HTR-8/SVneo (cell line): ENCODE measurements around the gene TRPM3.
A peak's percentile ranks its signal among the peaks of the same experiment; 100 is the strongest.

Experiments used
- DNase-seq: peaks from one replicate; pipeline ENCODE4 v3.0.0; 2011; ENCODE audit warnings: low spot score, mixed read lengths; ENCODE audit not compliant: insufficient read length
- FAIRE-seq: peaks from 2 replicates; lab custom pipeline; 2011; peaks lifted over from hg19 to GRCh38; lab: Jason Lieb, UNC

Gene TRPM3

DNA sequence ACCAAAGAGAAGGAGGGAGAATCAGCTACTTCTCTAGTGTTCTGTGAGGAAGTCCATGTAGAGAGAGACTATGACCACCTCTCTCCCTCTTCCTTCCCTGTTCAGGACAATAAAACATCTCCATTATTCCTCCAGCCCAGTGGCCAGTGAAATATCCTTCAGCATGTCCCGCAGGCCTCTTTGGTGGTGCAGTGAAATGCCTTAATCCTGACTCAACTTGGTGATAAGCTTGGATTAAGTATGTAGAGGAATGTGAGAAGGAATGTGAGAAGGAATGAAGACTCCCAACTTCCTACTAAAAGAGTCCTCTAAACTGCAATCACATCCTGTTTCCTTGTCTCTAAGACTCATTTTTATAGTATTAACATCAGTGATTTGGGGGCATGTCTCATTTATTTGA is 167.3 kb downstream of the TRPM3 start:
- peak; percentile 72 for DNase-seq
- peak; percentile 20 for FAIRE-seq

DNA sequence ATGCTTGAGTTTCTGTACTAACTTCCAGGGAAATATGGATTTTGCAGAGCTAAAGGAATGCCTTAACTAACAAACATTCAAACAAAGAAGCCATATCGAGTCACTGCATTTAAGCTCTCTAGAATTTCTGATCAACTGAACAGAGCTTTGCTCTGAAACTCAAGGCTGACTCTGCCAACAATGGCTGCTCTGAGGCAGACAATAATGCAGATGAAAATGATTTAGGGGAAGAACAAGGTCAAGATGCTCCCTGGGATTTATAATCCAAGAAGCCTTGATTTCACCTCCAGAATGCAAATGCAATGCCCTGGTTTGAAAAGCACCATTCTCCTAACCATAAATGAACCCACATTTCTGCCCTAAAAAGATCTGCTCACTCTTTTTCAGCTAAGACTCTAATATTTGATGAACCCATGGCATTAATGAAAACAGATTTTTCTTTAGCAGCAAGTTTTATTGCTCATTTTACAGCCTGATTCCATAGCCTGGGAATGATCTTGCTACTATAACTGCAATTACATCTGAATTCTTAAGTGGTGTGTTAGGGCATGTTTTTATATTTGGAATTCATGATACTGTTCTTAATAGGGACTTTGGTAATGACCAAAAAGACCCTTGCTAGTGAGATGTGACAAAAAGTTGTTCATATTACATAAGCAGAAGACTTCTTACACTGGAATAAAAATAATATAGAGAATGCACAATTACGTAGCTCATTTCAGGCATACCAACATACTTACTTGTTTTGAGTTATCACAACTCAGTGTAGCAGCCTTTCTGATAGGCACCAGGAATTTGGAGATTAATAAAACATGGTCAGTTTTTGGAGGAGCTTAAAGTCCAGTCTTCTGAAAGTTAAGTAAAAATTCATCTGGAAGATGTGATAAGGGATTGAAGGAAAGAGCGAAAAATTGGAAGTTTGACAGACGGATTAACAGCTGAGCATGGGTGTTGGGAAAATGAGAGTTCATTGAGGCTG is 169.4 kb downstream of the TRPM3 start:
- DNase-seq (no peak), FAIRE-seq (no peak)

DNA sequence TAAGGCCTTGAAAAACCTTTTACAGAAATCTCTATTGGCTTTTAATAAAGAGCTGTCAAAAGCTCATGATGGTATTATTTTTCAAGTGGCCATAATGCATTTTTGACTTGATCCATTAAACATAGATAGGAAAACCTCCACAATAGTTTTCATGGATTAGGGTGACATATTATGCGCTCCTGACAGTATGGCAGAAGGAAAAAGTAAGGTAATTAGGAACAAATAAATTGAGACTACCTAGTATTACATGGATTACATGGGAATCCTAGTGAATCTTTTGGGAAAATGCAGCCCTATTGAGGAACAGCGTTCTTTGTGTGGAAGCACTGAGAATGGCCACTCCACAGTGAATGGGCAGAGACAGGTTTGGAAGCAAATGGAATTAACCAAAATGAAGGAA is 171.2 kb downstream of the TRPM3 start:
- FAIRE-seq: no peak
- no peak for DNase-seq

DNA sequence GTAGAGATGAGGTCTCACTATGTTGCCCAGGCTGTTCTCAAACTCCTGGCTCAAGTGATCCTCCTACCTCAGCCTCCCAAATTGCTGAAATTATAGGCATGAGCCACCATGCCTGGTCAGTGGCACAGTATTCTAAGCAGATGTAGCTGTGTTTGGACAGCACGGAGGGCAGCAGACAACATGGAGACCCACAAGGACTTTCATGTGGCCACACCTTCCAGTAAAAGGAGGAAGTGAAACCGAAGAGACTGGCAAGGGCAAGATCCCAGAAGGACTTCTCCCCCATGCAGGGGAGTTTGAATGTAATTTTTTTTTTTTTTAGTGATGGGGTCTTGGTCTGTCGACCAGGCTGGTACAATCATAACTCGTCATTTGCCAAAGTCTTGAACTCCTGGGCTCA is 172.2 kb downstream of the TRPM3 start:
- FAIRE-seq (no peak), DNase-seq (no peak)

DNA sequence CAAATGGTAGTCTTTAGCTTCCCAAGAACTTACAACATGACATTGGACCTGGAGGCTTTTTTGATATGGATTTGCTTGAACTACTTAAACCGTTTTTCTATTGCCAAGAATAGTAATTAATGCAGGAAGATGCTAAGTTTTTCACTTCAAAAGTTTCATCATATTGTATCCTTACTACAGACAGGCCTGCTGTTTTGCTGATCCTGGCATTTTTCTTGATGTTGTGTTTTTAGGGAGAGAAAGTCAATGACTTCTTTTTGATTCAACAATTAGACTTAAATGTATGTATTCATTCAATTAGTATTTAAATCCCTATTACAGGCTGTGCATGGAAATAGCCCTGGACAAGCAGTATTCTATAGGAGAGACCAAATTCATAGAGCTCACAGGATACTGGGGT is 172.7 kb downstream of the TRPM3 start:
- FAIRE-seq (no peak), DNase-seq (no peak)

DNA sequence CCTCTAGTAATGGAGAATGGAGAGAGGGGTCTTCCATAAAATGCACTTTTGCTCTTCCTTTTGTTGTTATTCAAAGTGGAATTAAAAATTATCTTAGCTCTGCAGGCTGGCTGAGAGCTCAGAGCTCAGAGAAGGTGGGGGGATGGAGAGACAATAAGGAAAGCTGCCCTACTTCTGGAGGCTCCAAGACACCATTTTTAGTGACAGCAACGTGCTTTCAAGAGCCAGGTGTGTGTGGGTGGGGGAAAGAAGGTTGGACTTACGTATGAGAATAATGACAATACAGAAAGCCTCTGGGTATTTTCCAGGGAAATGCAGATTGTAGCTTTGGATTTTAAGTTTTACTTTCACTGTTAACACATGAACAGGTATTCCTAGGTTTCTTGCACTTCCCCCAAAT is 173.9 kb downstream of the TRPM3 start:
- DNase-seq: no peak
- FAIRE-seq: no peak

DNA sequence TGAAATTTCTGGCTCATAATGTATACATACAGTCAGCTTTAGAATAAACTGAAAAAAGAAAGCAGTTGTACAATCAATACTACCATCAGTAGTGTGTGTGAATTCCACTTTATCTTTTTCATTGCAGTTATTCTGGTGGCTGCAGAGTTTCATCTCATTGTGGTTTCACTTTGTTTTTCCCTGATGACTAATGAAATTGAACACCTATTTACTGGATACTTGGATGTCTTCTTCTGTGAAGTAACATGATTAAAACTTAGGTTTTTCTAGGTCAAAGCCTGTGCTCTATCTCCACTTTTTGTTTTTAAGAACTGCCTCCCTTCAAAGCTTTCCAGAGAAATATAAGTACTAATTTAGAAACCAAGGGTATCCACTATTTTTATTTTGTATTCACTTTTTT is 174.3 kb downstream of the TRPM3 start:
- DNase-seq (no peak), FAIRE-seq (no peak)

DNA sequence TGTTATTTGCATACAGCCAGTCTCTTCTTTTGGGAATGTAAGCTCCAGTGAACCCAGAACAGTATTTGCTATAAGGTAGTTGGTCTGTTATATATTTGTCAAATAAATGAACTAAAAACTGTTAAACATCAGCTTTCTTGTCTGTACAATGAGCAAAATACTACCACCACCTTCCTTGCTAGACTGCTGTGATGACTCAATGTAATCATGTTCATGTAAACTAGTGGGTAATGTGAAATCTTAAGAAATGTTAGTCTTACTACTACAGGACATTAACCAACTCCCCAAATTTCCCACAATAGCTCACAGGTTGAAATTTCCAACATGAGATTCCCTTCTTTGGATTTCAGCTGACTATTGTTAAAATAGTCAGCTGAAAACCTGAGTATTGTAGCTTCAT is 176.1 kb downstream of the TRPM3 start:
- no peak for FAIRE-seq
- no peak for DNase-seq

DNA sequence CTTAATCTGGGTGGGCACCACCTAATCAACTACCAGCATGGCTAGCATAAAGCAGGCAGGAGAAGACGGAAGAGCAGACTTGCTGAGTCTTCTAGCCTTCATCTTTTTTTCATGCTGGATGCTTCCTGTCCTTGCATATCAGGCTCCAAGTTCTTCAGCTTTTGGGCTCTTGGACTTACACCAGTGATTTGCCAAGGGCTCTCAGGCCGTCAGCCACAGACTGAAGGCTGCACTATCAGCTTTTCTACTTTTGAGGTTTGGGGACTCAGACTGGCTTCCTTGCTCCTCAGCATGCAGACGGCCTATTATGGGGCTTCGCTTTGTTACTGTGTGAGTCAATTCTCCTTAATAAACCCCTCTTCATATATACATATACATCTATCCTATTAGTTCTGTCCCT is 180.2 kb downstream of the TRPM3 start:
- DNase-seq: no peak
- no peak for FAIRE-seq

DNA sequence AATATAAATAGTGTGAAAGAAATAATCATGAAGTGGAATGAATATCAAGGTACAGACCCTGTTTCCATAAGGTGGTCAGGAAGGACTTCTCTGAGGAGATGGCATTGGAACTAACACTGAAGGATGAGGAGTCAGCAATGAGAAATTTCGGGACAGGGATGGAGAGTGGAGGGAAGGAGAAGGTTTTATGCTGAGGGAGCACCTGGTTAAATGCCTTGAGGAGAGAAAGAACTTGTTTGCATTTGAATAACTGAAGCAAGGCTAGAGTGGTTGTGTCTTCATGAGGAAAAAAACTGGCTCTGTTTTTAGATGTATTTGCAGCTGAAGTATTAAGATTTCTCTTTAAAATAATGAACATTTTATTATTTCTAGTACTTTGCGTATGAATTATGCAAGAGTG is 180.8 kb downstream of the TRPM3 start:
- no peak for FAIRE-seq
- DNase-seq: no peak

DNA sequence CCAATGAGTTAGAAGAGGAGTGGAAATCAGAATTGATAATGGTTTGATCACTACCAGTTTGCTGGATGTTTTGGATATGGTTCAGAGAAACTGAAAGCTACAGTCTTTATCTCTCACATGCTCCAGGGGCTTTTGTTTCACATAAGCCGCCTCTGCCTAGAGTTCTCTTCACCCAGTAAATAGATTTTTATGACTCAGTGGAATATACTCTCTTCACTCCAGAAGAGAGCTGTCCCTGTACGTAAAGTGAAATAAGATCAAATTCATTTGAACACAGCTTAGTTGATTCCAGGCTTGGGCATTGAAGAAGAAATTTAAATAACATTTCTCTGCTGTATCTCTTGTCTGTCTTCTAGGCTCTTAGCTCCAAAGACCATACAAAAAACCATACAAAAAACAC is 184.9 kb downstream of the TRPM3 start:
- FAIRE-seq: no peak
- DNase-seq: no peak

DNA sequence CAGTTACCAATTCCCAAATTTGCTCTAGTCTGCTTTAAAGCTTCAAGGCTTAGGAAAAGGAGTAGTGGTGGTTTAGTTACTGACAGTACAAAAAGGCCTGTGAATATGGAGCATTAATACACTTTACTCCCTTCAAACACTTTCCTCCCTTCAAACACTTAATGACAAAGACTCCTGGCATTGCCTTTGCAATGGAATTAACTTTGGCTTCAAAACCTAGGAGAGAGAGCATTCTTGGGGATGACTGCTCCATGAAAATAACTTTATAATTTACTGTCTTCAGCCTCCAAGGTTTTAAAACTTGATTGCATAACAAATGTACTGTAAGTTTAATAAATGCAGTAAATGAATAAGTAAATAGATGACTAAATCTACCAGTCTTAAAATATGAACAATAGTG is 185.6 kb downstream of the TRPM3 start:
- DNase-seq (no peak), FAIRE-seq (no peak)

DNA sequence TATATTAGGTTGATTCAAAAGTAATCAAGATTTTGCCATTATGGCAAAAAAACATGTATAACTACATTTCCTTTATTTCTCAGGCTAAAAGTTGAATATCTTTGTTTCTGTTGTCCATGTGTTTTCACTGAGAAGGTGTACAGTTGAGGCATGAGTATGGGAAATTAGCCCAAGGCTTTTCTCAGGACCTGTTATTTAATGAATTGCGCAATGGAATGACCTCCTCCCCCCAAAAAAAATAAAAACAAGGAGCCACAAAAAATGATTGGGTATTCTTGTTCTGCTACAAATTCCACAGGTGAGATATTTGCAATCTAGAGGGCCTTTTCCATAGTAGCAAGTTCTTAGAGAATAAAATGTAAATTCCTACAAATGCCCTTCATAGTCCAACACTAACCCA is 186.8 kb downstream of the TRPM3 start:
- DNase-seq (no peak), FAIRE-seq (no peak)

DNA sequence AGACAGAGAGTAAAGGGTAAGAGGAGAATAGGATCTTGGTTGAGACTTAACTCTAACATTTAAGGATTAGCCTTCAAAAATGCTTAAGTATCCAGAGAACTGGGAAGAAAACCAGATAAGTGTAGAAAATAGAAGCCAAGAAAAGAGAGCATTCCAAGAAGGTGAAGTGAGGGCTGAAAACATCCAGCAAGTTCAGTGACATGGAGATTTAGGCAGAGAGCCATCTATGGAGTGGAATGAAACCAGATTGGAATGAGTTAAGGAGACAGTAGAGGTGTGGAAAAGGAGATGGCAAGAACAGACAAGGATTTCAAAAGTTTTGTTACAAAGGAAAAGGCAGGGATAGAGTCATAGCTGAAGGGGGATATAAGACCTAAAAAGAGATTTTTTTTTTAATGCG is 188.1 kb downstream of the TRPM3 start:
- no peak for DNase-seq
- FAIRE-seq: no peak

DNA sequence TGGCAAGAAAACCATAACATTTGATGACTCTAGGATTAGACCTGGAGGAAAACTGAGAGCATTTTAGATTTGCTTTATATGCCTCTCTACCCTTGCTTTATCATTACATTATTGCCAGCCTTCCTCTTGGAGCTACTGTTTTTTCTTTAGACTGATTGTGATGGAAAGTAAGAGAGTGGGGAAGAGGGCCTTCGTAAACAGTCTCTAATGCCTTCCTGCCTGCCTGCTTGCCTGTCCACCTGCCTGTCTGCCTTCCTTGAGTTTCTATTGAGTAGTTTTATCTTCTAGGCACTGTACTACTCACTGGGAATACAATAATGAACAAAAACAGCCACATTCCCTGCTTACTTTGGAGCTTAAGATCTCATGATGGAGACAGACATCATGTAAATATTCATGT is 189.3 kb downstream of the TRPM3 start:
- FAIRE-seq: no peak
- no peak for DNase-seq

DNA sequence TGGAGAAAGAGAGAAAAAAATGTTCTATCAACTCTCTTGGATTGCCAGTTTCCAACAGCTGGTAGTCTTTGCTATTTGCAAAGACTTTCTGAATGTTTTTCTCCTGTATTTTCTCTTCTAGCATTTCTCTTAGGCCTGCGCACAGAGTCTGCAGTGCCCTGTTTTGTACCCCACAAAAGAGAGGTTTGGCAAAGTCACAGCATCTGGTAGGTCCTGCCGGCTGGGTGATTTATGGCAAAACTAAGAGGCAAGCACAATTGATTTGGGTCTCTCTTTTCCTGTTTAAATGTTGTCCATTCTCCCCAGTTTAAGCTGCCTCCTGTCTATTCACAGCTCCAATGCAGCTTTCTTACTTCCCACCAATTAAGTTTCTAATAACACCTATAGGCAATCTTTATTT is 193.9 kb downstream of the TRPM3 start:
- FAIRE-seq (no peak), DNase-seq (no peak)

DNA sequence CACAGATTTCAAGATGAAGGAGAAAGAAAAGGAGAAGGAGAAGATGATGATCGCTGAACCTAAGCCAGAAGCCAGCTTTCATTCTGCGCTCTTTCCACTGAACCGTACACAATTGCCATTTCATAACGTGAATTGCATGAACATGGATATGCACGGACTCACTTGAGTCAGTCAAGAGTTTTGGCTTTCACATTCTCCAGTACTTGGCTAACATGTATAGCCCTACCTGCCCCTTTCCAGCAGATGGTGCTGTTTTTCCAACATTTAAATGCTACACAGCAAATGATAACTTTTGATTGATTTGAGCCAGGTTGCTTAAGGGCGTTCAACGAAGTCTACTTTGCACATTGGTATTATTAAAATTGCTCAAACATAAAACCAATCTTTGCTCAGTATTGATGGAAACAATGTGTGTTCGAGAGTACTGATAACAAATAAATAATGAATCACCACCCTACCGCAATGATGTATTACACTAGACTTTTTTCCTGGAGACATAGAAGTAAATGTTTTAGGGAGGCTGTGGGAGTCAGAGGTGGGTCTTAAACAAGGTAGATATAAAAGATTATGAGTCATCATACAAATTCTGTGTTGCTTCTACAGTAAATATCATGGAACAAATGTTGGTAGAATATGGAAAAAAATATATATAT is 196.4 kb downstream of the TRPM3 start:
- FAIRE-seq (peak; percentile 60), DNase-seq (peak; percentile 36)

DNA sequence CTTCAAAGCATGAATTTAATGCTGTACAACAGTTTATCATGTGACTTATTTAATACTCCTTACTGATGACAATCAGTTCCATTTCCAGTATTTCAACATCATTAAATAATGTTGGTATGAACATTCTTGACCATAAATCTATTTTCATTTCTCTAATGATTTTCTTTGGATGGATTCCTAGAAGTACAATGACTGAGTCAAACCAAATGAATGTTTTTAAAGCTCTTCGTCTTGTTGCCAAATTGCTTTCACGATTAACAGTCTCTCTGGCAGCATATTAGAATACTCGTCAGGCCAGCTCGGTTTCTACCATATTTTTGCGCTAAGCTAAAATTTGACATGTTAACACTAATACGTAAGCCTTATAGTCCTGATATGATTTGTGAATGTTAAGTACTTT is 197.0 kb downstream of the TRPM3 start:
- FAIRE-seq: no peak
- DNase-seq: peak; percentile 5

DNA sequence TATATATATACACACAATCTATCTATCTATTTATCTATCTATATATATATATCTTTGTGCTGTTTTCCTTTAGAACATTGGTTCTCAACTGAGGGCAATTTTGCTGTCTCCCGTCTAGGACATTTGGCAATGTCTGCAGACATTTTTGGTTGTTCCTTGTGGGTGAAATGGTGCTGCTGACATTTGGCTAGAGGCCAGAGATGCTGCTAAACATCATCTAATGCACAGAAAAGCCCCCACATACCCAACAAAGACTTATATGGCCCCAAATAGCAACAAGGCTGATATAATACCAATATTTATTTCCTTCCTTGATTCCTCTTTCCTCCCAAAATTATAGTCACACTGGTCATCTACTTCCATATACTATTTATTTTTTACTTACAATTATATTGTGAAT is 197.5 kb downstream of the TRPM3 start:
- no peak for DNase-seq
- no peak for FAIRE-seq

DNA sequence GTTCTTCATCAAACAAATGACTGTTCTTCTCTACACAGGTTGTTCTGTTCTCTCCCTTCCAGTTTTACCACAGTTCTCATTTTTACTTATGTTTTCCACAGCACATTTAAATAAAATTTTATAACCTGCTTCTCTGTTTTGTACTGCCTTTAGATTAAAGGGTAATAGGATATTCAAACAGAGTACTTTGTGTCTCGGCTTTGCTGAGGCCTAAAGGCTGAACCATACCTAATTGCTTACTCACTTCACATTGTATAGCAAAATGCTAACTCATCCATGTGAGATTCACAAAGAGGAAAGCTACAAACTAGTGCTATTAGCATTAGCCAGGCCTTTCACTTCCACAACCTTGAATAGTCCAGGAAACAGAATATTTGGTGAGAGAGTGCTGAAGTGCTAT is 200.3 kb downstream of the TRPM3 start:
- FAIRE-seq: no peak

DNA sequence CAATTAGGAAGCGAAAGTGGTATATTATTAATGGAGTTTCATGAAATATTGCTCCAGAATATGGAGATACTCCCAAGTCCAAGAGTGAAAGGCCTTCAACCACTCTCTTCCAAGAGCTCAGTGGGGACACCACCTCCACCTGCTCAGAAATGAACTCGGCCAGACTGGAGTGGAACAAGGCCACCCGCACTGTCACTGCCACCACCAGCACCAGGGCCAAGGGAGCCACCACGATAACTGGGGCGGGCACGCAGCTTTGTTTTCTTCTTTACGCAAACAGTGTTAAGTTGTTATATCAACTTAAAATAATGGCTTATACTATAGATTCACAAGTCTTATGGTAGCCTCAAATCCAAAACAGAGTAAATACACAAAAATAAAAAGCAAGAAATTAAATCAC is 204.1 kb downstream of the TRPM3 start:
- DNase-seq: no peak
- no peak for FAIRE-seq

More for the DNA sequence above, 200.3 kb downstream of the TRPM3 start:
- no peak for DNase-seq

DNA sequence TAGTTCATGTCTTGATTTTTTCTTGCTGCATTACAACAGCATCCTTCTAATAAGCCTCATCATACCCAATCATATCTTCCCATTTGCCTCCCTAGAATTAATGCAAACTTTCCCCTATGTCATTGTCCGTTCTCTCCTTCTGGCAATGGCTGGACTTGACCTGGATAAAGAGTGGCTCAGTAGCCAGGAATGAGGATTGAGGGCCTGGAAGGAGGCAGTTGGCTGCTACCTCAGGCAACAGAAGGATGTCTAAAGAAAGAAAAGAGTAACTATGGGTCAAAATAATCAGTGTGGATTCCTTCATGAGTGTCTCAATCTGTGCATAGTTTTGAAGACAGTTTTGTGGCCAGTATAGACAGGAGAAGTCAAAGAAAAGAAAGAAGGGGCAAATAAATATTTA is 209.6 kb downstream of the TRPM3 start:
- DNase-seq (no peak), FAIRE-seq (no peak)
